GM12865 (cell line): Measurements from ENCODE around the gene NFIA.

Experiments used
- DNase-seq: peaks from one replicate; pipeline ENCODE4 v3.0.0; 2010; ENCODE audit warnings: low read depth
- H3K4me3 ChIP-seq: 2 replicates; pipeline ENCODE4 v1.5.1; 2011; ENCODE audit warnings: mild to moderate bottlenecking, low read depth, low read length, control low read depth
- CTCF ChIP-seq: IDR thresholded peaks from 2 replicates; pipeline ENCODE4 v1.5.1; 2011; ENCODE audit warnings: low read length, control low read depth, low read depth, inconsistent platforms; ENCODE audit not compliant: insufficient read depth; ENCODE audit errors: missing control alignments

Gene NFIA

GRCh38 chr1:61337441-61337951 is 255.1 kb downstream of the NFIA start:
- no peak overlapping the region for H3K4me3 ChIP-seq
- no peak for TF ChIP-seq CTCF

DNA sequence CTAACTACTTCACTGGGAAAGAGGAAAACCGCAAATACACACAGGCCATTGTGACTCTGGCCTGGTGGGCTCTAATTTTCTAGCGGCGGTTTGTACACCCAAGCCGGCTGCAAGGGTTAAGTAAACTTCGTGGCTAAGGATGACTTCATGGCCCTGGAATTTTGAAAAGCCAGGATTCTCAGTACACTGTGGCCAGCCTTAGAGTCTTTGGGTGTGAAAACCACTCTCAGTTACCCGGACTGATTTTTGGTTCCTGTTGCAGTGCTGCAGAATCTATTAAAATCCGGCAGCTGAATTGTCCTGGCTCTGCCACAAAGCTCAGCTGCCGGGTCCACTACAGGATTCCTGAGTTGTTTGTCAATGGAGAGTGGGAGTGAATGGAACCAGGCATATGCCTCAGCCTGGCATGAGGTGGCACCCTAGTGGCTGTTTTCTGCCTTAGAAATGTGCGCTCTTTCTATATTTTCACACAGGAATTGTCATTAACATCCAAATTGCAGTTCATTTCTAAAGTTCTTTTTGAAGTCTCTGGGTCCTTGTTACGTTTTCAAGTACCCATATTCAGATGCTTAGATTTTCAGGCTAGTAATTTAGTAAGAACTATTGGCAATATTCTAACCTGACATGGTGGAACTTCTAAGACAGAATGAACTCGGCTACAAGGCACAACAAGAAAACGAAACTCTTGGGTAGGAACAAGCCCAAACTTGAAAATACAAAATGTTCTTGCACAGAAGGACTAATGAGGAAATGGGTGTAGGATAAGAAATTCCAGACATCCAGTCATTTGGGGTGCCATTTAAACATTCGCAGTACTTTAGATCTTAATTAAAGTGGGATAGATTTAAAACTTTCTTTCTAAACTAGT is 255.9 kb downstream of the NFIA start:
- TF ChIP-seq CTCF: peak; percentile 9
- DNase-seq: no peak
- no peak overlapping the region for H3K4me3 ChIP-seq

More at GRCh38 chr1:61337441-61337951, 255.1 kb downstream of the NFIA start:
- DNase-seq: no peak

DNA sequence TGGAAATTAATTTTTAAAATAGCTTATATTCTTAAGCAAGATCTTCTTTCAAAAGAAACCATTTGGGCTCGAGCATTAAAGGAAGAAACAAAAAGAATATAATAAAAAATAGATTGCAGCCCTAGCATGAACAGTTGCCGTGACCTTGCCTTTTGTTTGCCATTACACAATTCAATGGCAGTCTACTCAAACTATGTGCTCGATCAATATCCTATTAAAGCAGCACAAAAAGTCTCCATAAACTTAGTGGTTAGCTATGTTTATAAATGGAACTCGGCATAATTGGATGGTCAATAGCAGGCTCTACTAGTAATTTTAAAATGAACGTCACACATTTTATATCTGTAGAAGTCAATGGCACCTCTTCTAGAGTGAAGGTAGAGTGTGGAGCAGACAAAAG is 256.5 kb downstream of the NFIA start:
- no peak overlapping the region for H3K4me3 ChIP-seq
- TF ChIP-seq CTCF: no peak
- no peak for DNase-seq

DNA sequence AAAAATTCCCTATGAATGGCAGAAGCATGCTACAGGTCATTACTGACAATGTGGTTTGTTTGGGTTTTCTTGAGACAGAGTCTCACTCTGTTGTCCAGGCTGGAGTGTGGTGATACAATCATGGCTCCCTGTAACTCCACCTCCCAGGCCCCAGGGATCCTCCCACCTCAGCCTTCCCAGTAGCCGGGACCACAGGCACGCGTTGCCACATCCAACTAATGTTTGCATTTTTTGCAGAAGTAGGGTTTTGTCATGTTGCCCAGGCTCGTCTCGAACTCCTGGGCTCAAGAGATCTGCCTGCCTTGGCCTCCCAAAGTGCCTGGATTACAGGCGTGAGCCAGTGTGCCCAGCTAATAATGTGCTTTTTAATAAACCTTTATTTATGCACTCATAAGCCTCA is 259.1 kb downstream of the NFIA start:
- no peak for DNase-seq
- no peak overlapping the region for H3K4me3 ChIP-seq
- TF ChIP-seq CTCF: no peak

DNA sequence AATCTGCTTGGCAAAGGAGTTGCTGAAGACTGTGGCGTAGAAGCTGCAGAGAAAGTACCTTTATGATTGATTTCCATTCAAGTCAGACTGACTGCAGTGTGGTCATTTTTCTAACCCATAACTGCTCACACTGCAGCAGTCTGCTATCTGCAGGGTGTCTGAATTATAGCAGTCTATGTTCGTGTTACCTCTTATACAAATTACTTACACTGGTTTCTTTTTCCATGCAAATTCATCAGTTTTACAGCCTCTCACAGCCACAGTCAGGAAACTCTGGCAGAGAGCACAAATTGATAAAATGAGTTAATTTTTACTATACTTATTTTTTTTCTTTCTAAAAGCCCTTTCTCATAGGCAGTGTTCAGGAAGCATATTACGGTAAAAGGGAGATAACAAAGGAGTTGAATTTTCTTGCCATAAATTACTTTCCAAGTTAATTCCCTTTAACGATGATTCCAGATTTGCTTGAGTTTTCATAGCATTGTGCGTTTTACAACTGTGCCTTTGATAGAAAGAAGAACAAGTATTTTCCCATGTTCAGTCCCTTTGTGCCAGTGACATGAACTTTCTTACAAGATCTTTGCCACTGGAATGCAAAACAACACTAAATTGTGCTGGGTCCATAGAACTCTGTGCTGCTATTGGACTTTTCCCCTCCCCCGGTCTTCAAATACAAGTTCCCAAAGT is 261.5 kb downstream of the NFIA start:
- no peak overlapping the region for H3K4me3 ChIP-seq
- TF ChIP-seq CTCF: no peak
- no peak for DNase-seq

DNA sequence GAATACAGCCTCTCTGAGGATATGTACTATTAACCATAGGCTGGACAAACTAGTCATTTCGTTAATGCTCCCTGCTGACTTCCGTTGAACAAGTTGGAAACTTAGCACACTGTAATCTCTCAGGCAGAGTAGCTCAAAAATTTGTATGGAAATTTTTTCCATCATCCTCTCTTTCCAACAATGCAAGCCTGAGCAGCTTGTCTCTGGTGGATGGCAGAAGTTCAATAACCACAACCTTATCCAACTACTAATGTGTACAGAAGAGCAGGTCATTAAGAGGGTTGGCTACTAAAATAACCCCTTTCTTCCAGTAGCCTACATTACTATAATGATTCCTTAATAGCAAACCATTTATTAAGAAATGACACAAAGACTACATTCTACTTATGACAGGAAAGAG is 262.3 kb downstream of the NFIA start:
- no peak for TF ChIP-seq CTCF
- DNase-seq: no peak
- no peak overlapping the region for H3K4me3 ChIP-seq
